Vagina (tissue), 2 donors: ENCODE results near the gene DTX4. TPM values are rescaled to one million over a fixed set of nuclear protein-coding genes. Genes with fewer than 3 reads are reported as not detected.

Experiments
- DNase-seq, 2 donors: peaks; one replicate each; pipeline ENCODE4 v3.0.0-alpha.2; 2017; ENCODE audit errors: extremely low spot score in 2 of 2
- H3K27ac ChIP-seq: fragments of 200-600 bp; sonication (generic); one replicate; pipeline ENCODE4 v1.5.1; 2019
- H3K27me3 ChIP-seq: fragments of 200-600 bp; sonication (generic); one replicate; pipeline ENCODE4 v1.5.1; 2019
- H3K36me3 ChIP-seq, 2 donors: fragments of 200-600 bp; sonication (generic); one replicate each; pipeline ENCODE4 v1.5.1; 2017 to 2019
- H3K4me1 ChIP-seq: fragments of 200-600 bp; sonication (generic); one replicate; pipeline ENCODE4 v1.5.1; 2019
- H3K4me3 ChIP-seq, 2 donors: fragments of 200-600 bp; sonication (generic); 1 replicate in 1 of 2; 2 replicates in 1 of 2; pipeline ENCODE4 v1.5.1; 2016 to 2019
- H3K9me3 ChIP-seq: fragments of 200-600 bp; sonication (generic); one replicate; pipeline ENCODE4 v1.5.1; 2019
- POLR2A ChIP-seq, 2 donors: fragments of 450-650 bp; IDR thresholded peaks; one replicate each; pipeline ENCODE4 v1.6.1; 2017; ENCODE audit warnings: antibody characterized with exemption in 2 of 2, mild to moderate bottlenecking in 2 of 2, moderate library complexity in 2 of 2
- POLR2AphosphoS5 ChIP-seq, 2 donors: sonication (generic); formaldehyde crosslinking; IDR thresholded peaks; one replicate each; pipeline ENCODE4 v1.9.0; 2017; ENCODE audit warnings: antibody characterized with exemption in 2 of 2, mild to moderate bottlenecking in 2 of 2, low read depth in 1 of 2; ENCODE audit not compliant: insufficient read depth in 1 of 2
- intact Hi-C: fragments of 100-400 bp; cut with DNase I; formaldehyde crosslinking; loops from one replicate; pipeline ENCODE4 v1.15.1; 2023
- total RNA-seq: library from RNA; depleted of rRNA; stranded (reverse); fragments of >200 nt; gene quantifications from one replicate; pipeline ENCODE4 v1.2.3, GENCODE V29; 2016
- TF ChIP-seq, protein P1 (sequence below), 3 experiments: fragments of 450-650 bp in 2 of 3; fragments of 200-600 bp in 1 of 3; sonication (generic) in 1 of 3; IDR thresholded peaks; one replicate each; pipeline ENCODE4 v1.5.1; 2017 to 2019; ENCODE audit warnings: antibody characterized with exemption in 3 of 3, mild to moderate bottlenecking in 2 of 3, moderate library complexity in 2 of 3

Gene DTX4
- total RNA-seq, 1 donor from 2014 or later = 8.1 TPM

- DNase-seq = no peak
- intact Hi-C loops = no loop called here
- Histone ChIP-seq H3K4me3 (no peak overlapping the region), H3K27ac (no peak overlapping the region), H3K27me3 (no peaks in the 10 kb centered on the region), H3K4me1 (no peaks in the 10 kb centered on the region), H3K36me3 (peaks cover 0 to 3% of the 10 kb centered on the region in 2 donors), H3K9me3 (no peaks in the 10 kb centered on the region)
- TF ChIP-seq, protein P1, sequence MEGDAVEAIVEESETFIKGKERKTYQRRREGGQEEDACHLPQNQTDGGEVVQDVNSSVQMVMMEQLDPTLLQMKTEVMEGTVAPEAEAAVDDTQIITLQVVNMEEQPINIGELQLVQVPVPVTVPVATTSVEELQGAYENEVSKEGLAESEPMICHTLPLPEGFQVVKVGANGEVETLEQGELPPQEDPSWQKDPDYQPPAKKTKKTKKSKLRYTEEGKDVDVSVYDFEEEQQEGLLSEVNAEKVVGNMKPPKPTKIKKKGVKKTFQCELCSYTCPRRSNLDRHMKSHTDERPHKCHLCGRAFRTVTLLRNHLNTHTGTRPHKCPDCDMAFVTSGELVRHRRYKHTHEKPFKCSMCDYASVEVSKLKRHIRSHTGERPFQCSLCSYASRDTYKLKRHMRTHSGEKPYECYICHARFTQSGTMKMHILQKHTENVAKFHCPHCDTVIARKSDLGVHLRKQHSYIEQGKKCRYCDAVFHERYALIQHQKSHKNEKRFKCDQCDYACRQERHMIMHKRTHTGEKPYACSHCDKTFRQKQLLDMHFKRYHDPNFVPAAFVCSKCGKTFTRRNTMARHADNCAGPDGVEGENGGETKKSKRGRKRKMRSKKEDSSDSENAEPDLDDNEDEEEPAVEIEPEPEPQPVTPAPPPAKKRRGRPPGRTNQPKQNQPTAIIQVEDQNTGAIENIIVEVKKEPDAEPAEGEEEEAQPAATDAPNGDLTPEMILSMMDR (IDR thresholded peaks at IDR 0.05) = no peak
- TF ChIP-seq POLR2AphosphoS5 (IDR thresholded peaks at IDR 0.05; ENCODE audit: insufficient read depth in 1 of 2, low read depth in 1 of 2) (no peak), POLR2A (IDR thresholded peaks at IDR 0.05) (no peak)
These were observed 27.9 kb downstream of the DTX4 start for GRCh38 chr11:59199546-59200422.

GRCh38 chr11:59200423-59200746 lies 28.5 kb downstream of the DTX4 start:
- Histone ChIP-seq H3K4me3 (no peak overlapping the region), H3K36me3 (peaks cover 0 to 9% of the 10 kb centered on the region in 2 donors), H3K27me3 (no peaks in the 10 kb centered on the region), H3K4me1 (no peaks in the 10 kb centered on the region), H3K9me3 (no peaks in the 10 kb centered on the region), H3K27ac (no peak overlapping the region)
- intact Hi-C loops = no loop called here
- DNase-seq = no peak
- TF ChIP-seq, protein P1 (IDR thresholded peaks at IDR 0.05) = no peak
- no peak for TF ChIP-seq POLR2AphosphoS5 (IDR thresholded peaks at IDR 0.05; ENCODE audit: insufficient read depth in 1 of 2, low read depth in 1 of 2)

DNA sequence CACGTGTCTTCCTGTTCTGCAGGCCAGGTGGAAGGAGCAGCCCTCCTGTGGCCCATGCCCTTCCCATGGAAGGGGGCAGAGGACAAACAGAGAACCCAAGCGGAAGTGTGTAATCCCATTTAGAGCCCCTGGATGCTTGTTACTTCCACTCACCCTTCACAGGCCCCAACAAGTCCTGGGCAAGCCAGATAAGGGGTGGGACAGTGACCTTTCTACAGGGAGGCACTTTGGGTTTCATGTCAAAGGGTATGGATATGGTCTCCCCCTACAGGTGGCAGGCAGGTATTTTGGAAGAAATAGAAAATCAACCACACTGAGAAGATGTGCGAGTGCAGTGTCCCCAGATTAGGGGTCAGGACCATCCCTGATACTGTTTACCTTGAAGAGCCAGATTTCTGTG lies 29.4 kb downstream of the DTX4 start:
- H3K27ac ChIP-seq = no peak overlapping the region
- H3K27me3 ChIP-seq = no peaks in the 10 kb centered on the region
- peaks cover 0 to 12% of the 10 kb centered on the region in 2 donors for H3K36me3 ChIP-seq
- no peaks in the 10 kb centered on the region for H3K9me3 ChIP-seq
- no peaks in the 10 kb centered on the region for H3K4me1 ChIP-seq
- TF ChIP-seq POLR2AphosphoS5 (IDR thresholded peaks at IDR 0.05; ENCODE audit: insufficient read depth in 1 of 2, low read depth in 1 of 2) (no peak), POLR2A (IDR thresholded peaks at IDR 0.05) (no peak)
- TF ChIP-seq, protein P1 (IDR thresholded peaks at IDR 0.05) = no peak
- no peak for DNase-seq
- H3K4me3 ChIP-seq = no peak overlapping the region
- intact Hi-C loops = no loop called here

DNA sequence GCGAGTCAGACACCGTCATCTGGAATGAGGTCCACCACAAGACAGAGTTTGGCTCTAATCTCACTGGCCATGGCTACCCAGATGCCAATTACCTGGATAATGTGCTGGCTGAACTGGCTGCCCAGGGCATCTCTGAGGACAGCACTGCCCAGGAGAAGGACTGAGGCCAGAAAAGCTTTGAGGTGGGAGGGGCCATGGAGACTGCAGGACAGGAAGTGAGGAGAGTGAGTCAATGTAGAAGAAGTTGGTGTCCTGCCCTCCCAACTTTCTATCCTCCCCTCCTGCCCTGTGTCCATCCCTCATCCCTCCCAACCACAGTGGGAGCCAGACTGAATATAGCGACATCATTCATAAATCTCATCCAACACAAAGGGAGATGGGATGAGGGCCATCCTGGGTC lies 32.8 kb downstream of the DTX4 start:
- H3K27ac ChIP-seq = no peak overlapping the region
- no peaks in the 10 kb centered on the region for H3K4me1 ChIP-seq
- H3K9me3 ChIP-seq = no peaks in the 10 kb centered on the region
- DNase-seq = no peak
- H3K27me3 ChIP-seq = no peaks in the 10 kb centered on the region
- intact Hi-C loops = no loop called here
- H3K36me3 ChIP-seq = peaks cover 0 to 12% of the 10 kb centered on the region in 2 donors
- TF ChIP-seq POLR2AphosphoS5 (IDR thresholded peaks at IDR 0.05; ENCODE audit: insufficient read depth in 1 of 2, low read depth in 1 of 2) = no peak
- TF ChIP-seq POLR2A (IDR thresholded peaks at IDR 0.05) = no peak
- TF ChIP-seq, protein P1 (IDR thresholded peaks at IDR 0.05) = no peak
- no peak overlapping the region for H3K4me3 ChIP-seq

DNA sequence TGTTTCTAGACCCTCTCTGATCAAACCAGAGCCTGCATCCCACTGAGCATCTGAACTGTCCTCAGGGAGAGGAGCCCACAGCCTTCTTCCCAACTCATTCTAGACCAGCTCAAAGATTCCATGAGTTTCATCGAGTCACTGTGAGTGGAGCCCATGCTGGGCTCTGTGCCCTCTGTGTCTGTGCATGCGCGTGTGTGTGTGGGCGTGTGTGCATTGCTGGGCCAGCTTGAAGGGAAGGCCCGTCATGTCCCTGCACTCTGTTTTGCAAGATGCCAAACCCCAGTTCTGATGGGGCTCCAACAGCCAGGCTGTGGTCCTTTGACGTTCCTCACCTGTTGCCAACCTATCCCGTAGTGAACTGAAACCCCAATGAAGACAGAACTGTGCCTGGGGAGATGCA lies 33.7 kb downstream of the DTX4 start:
- no peak overlapping the region for H3K27ac ChIP-seq

More for the DNA sequence above, 33.7 kb downstream of the DTX4 start:
- DNase-seq = no peak
- TF ChIP-seq, protein P1 (IDR thresholded peaks at IDR 0.05) = no peak
- TF ChIP-seq POLR2AphosphoS5 (IDR thresholded peaks at IDR 0.05; ENCODE audit: insufficient read depth in 1 of 2, low read depth in 1 of 2) = no peak
- no peak for TF ChIP-seq POLR2A (IDR thresholded peaks at IDR 0.05)
- Histone ChIP-seq H3K4me1 (no peaks in the 10 kb centered on the region), H3K27me3 (no peaks in the 10 kb centered on the region), H3K36me3 (peaks cover 0 to 12% of the 10 kb centered on the region in 2 donors), H3K4me3 (no peak overlapping the region), H3K9me3 (no peaks in the 10 kb centered on the region)
- intact Hi-C loops = no loop called here
